ENCODE measurements around the gene SFRP4. TPM values are rescaled to one million over a fixed set of nuclear protein-coding genes. Genes with fewer than 3 reads are reported as not detected.
A peak's percentile ranks its signal among the peaks of the same experiment; 100 is the strongest.

Gene SFRP4
- total RNA-seq, 1 experiment from 2014 or later, result not detected

DNA sequence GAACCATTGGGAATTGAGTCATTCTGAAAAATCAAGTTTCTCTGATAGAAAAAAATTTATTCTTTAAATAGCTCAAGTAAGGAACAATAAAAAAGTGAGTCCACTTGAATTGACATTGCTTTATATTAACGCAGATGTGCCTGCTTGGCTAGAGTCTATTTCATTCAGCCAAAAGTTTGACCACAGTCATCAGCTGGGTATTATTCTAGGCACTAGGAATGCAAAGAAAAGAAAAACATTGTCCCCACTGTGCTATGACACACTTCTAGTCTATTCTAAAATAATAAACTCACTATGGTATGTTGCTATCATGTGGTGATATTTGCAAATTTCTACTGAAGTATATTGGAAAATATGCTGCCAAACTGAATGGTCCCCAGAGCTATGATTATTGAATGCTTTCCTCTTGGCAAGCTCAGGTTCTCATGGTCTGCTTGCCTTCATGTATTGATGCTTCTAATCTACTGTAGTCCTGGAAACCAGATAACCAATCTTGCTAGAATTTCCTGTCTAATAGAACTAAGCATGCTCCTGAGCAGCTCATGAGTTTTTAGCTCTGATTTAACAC is 8.3 kb downstream of the SFRP4 start:
- Mint-ChIP-seq H3K4me1 (ENCODE audit: low read depth, unreplicated experiment) (no peaks in the 10 kb centered on the region), H3K27ac (ENCODE audit: unreplicated experiment) (no peak overlapping the region), H3K27me3 (ENCODE audit: unreplicated experiment) (no peaks in the 10 kb centered on the region), H3K9me3 (ENCODE audit: low read depth, unreplicated experiment) (no peaks in the 10 kb centered on the region), H3K36me3 (ENCODE audit: insufficient read depth, unreplicated experiment) (no peaks in the 10 kb centered on the region), H3K4me3 (ENCODE audit: low read depth, unreplicated experiment) (no peak overlapping the region)
- intact Hi-C loops (cut with micrococcal nuclease; ENCODE audit: unreplicated experiment), result no loop called here
- TF ChIP-seq, protein P1, sequence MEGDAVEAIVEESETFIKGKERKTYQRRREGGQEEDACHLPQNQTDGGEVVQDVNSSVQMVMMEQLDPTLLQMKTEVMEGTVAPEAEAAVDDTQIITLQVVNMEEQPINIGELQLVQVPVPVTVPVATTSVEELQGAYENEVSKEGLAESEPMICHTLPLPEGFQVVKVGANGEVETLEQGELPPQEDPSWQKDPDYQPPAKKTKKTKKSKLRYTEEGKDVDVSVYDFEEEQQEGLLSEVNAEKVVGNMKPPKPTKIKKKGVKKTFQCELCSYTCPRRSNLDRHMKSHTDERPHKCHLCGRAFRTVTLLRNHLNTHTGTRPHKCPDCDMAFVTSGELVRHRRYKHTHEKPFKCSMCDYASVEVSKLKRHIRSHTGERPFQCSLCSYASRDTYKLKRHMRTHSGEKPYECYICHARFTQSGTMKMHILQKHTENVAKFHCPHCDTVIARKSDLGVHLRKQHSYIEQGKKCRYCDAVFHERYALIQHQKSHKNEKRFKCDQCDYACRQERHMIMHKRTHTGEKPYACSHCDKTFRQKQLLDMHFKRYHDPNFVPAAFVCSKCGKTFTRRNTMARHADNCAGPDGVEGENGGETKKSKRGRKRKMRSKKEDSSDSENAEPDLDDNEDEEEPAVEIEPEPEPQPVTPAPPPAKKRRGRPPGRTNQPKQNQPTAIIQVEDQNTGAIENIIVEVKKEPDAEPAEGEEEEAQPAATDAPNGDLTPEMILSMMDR (IDR thresholded peaks at IDR 0.05; ENCODE audit: unreplicated experiment), result no peak
- no TSS peak for BruUV-seq (replicated peaks)
- CTCF ChIA-PET, result interaction anchor here (0.8 to 1.3 kb wide), 2 partner anchors 8 to 269 kb away, joined by 3 to 4 read pairs; partner anchors contain the start of gene STARD3NL
- no peak for DNase-seq

DNA sequence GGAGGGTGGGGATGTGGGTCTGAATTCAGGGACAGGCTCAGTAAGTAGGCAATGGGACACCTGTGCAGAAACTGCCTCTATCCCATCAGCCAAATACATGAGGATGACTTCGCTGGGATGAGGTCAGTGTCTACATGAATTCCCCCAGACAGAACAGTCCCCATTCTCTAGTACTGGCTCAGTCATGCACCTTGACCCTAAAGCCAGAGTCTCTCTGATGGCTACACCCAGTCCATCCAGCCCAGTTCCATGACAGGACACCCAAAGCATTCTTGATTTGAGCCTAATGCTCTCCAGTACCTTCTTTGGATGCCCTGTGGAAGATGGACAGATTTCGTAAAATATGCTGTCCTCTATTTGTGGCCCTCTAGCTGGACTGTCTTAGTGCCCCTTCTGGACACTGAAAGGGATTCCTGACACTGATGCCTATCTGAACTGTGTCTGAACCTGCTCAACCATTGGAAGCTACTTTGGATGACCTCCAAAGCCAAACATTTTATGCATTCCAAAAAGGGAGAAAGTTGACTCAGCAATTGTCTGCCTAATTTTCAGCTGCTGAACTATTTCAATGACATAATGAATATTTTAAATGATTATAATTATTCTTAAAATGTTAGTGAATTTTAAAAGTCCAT is 14.6 kb downstream of the SFRP4 start:
- no TSS peak for BruUV-seq (replicated peaks)
- Mint-ChIP-seq H3K9me3 (ENCODE audit: low read depth, unreplicated experiment) (no peaks in the 10 kb centered on the region), H3K27me3 (ENCODE audit: unreplicated experiment) (no peaks in the 10 kb centered on the region), H3K27ac (ENCODE audit: unreplicated experiment) (no peak overlapping the region), H3K36me3 (ENCODE audit: insufficient read depth, unreplicated experiment) (no peaks in the 10 kb centered on the region), H3K4me3 (ENCODE audit: low read depth, unreplicated experiment) (no peak overlapping the region), H3K4me1 (ENCODE audit: low read depth, unreplicated experiment) (peaks cover 34% of the 10 kb centered on the region)
- intact Hi-C loops (cut with micrococcal nuclease; ENCODE audit: unreplicated experiment), result loop anchor here (1.0 to 2.0 kb wide), 5 partner anchors 139 to 433 kb away; no protein-coding TSS in a partner anchor
- TF ChIP-seq, protein P1 (IDR thresholded peaks at IDR 0.05; ENCODE audit: unreplicated experiment), result no peak
- no peak for DNase-seq
- CTCF ChIA-PET, result interaction anchor here (0.6 to 2.7 kb wide), 17 partner anchors 15 to 700 kb away, joined by 3 to 21 read pairs (median 5); partner anchors contain the start of genes EPDR1, SFRP4 and STARD3NL

DNA sequence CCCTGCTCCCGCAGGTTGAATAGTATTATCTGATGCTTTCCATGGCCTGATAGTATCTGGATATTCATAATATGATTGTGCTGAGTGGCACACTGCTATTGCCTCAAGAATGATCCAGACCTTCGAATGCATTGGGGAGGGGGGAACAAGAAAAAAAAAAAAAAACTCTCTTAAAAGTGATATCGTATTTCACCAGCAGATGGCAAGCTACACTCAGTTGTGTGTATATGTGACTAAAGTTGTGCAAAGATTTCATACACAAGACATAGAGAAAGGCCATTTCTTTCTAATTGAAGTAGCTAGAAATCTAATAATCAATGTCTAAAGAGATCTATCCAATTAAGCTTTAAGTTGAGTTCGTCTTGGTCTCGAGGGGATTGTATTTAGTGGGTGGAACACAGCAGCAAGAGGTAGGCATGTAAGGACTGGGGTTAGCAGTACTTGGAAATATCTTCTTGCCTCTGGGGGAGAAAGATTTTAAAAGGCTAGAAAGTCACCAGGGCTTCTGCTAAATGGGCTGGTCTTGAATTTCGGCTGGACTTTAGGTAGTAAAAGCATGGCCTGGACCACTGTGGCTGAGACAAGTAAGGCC is 15.3 kb downstream of the SFRP4 start:
- CTCF ChIA-PET, result interaction anchor here (0.6 to 2.7 kb wide), 17 partner anchors 16 to 700 kb away, joined by 3 to 21 read pairs (median 5); partner anchors contain the start of genes EPDR1, SFRP4 and STARD3NL
- Mint-ChIP-seq H3K9me3 (ENCODE audit: low read depth, unreplicated experiment) (no peaks in the 10 kb centered on the region), H3K36me3 (ENCODE audit: insufficient read depth, unreplicated experiment) (no peaks in the 10 kb centered on the region), H3K4me1 (ENCODE audit: low read depth, unreplicated experiment) (peaks cover 34% of the 10 kb centered on the region), H3K27ac (ENCODE audit: unreplicated experiment) (no peak overlapping the region), H3K4me3 (ENCODE audit: low read depth, unreplicated experiment) (peak overlapping the region; percentile 31), H3K27me3 (ENCODE audit: unreplicated experiment) (no peaks in the 10 kb centered on the region)
- no peak for DNase-seq
- TF ChIP-seq, protein P1 (IDR thresholded peaks at IDR 0.05; ENCODE audit: unreplicated experiment), result peak; percentile 77
- no TSS peak for BruUV-seq (replicated peaks)
- intact Hi-C loops (cut with micrococcal nuclease; ENCODE audit: unreplicated experiment), result loop anchor here (1.0 to 2.0 kb wide), 5 partner anchors 139 to 434 kb away; no protein-coding TSS in a partner anchor

DNA sequence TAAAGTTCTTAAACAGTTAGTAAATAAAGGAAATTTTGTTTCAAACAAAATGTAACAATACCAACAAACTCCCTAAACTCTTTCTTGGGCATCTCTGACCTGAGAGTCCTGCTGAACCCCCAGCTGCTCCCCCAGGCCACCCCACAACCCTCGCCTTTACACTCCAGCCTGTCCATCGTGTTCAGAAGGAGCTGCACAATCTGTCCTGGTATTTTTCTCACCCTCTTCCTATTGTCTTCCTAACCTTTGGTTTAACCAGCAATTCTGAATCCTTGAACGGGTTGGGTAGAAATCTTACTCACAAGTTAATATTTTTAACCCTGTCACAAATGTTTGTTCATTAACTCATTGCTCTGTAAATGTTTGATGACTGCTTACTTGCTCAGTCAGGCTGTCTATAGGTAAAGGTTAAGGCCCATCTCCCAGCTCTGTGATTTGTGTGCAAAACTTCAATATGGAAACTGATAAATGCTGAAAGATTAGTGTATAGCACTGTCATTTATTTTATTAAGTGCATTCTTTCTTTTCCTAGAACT is 16.8 kb downstream of the SFRP4 start:
- peak overlapping the region; percentile 8 for H3K4me3 Mint-ChIP-seq (ENCODE audit: low read depth, unreplicated experiment)
- TF ChIP-seq, protein P1 (IDR thresholded peaks at IDR 0.05; ENCODE audit: unreplicated experiment), result no peak
- no TSS peak for BruUV-seq (replicated peaks)
- intact Hi-C loops (cut with micrococcal nuclease; ENCODE audit: unreplicated experiment), result loop anchor here (2.0 kb wide), 2 partner anchors 141 to 419 kb away; no protein-coding TSS in a partner anchor
- no peaks in the 10 kb centered on the region for H3K27me3 Mint-ChIP-seq (ENCODE audit: unreplicated experiment)
- no peaks in the 10 kb centered on the region for H3K9me3 Mint-ChIP-seq (ENCODE audit: low read depth, unreplicated experiment)
- H3K4me1 Mint-ChIP-seq (ENCODE audit: low read depth, unreplicated experiment), result peaks cover 34% of the 10 kb centered on the region
- CTCF ChIA-PET, result interaction anchor here (0.6 to 2.7 kb wide), 4 partner anchors 17 to 436 kb away, joined by 3 to 14 read pairs (median 4); partner anchors contain the start of gene SFRP4
- H3K27ac Mint-ChIP-seq (ENCODE audit: unreplicated experiment), result peak overlapping the region; percentile 15
- DNase-seq, result no peak
- no peaks in the 10 kb centered on the region for H3K36me3 Mint-ChIP-seq (ENCODE audit: insufficient read depth, unreplicated experiment)

Measured in Calu3 (cell line).